Skeletal muscle tissue (tissue), 4 donors: Measurements from ENCODE around the gene MTREX. TPM values are rescaled to one million over a fixed set of nuclear protein-coding genes. Genes with fewer than 3 reads are reported as not detected.

Experiments
- H3K27ac ChIP-seq: one replicate; pipeline ENCODE4 v1.7.0; 2013; ENCODE audit warnings: mild to moderate bottlenecking, low read depth, low read length, inconsistent platforms
- H3K27me3 ChIP-seq, 3 donors: one replicate each; pipeline ENCODE4 v1.7.0; 2013; ENCODE audit warnings: low read length in 3 of 3; ENCODE audit not compliant: control insufficient read depth in 3 of 3, insufficient read depth in 3 of 3
- H3K36me3 ChIP-seq, 3 donors: one replicate each; pipeline ENCODE4 v1.7.0; 2013; ENCODE audit warnings: low read length in 3 of 3; ENCODE audit not compliant: control insufficient read depth in 3 of 3, insufficient read depth in 3 of 3
- H3K4me1 ChIP-seq, 3 donors: one replicate each; pipeline ENCODE4 v1.7.0; 2013; ENCODE audit warnings: low read length in 3 of 3, mild to moderate bottlenecking in 3 of 3; ENCODE audit not compliant: control insufficient read depth in 3 of 3, insufficient read depth in 3 of 3
- H3K4me3 ChIP-seq, 3 donors: one replicate each; pipeline ENCODE4 v1.7.0; 2013; ENCODE audit warnings: low read length in 3 of 3
- H3K9ac ChIP-seq, 3 donors: one replicate each; pipeline ENCODE4 v1.7.0; 2013; ENCODE audit warnings: low read length in 3 of 3, mild to moderate bottlenecking in 3 of 3, moderate library complexity in 2 of 3, low read depth in 1 of 3
- H3K9me3 ChIP-seq, 3 donors: one replicate each; pipeline ENCODE4 v1.7.0; 2013; ENCODE audit warnings: low read length in 3 of 3; ENCODE audit not compliant: control insufficient read depth in 3 of 3
- total RNA-seq: library from RNA; depleted of rRNA; stranded (reverse); fragments of >200 nt; gene quantifications from one replicate; pipeline ENCODE4 v1.2.3, GENCODE V29; 2014
- donor health status: Osteomylitis.

Gene MTREX
- total RNA-seq, 1 donor from 2014 or later = 85.1 TPM

DNA sequence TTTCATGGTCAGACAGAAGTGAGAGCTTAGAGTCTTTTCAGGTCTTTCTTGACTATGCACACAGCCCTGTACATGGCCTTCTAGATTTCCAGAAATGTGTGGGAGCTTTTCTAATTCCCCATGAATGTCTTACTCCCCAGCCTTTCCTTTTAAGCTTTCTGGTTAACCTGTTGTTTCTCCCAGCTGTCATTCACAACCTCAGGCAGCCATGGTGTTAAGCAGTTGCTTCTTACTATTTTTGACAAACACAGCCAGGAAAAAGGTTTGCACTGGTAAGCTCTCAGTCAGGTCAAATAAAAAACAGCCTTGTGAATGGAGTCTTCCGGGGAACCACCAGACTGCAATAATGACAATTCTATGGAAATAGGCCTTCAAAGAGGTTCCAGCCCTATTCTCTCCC is 84.9 kb downstream of the MTREX start:
- peaks cover 0 to 8% (median 4%) of the 10 kb centered on the region in 3 donors for H3K36me3 ChIP-seq
- H3K4me3 ChIP-seq = no peak overlapping the region
- no peak overlapping the region for H3K9ac ChIP-seq
- H3K27me3 ChIP-seq = no peaks in the 10 kb centered on the region
- no peak overlapping the region for H3K27ac ChIP-seq
- H3K9me3 ChIP-seq = no peaks in the 10 kb centered on the region
- no peaks in the 10 kb centered on the region for H3K4me1 ChIP-seq

DNA sequence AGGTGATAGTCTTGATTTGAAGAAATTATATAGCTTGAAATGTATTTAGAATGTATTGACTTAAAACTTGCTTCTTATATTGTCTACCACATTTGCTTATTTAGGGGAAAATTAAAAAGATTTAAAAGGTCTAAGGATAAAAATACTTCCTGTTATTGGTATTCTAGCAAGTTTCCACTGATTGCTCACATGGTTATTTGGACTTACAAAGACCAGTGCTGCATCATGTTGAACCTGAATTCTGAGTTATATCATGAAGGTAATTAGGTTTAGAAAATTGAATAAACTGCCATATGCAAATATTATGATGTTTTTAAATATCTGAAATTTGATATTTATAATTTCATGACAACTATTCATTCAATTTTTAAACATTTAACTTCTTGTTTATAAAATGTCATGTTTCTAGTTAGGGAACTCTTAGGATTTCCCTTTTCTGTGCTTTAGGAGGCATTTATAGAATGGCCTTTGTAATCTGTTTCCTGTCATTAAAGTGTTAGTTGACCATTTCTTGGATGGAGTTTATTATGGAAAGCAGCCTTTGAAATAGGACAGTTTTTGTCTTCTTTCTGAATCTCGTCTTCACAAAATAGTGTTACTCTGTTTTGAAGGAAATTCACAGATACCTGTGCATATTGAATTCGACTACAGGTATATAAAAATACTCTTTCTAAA is 85.8 kb downstream of the MTREX start:
- Histone ChIP-seq H3K4me3 (no peak overlapping the region), H3K9me3 (no peaks in the 10 kb centered on the region), H3K4me1 (no peaks in the 10 kb centered on the region), H3K27me3 (no peaks in the 10 kb centered on the region), H3K9ac (no peak overlapping the region), H3K36me3 (peaks cover 0 to 8% (median 4%) of the 10 kb centered on the region in 3 donors), H3K27ac (no peak overlapping the region)

DNA sequence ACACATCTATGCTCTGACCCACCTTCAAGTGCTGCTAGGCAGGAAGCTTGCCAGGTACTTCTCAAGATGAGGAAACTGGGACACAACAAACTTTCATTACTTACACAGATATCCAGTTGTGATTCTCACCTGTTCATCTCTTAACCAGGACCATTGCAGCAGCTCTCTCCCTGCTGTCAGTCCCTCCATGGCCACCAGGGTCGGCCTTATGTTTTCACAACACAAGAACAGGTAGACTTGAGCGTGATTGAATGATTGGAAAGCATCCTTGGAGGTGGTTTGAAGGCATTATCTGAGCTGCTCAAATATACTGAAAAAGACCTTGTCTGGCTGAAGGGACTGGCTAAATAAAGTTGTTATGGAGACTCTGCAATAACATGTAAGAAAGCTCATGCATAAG is 94.4 kb downstream of the MTREX start:
- no peak overlapping the region for H3K27ac ChIP-seq
- no peak overlapping the region for H3K4me3 ChIP-seq
- no peaks in the 10 kb centered on the region for H3K27me3 ChIP-seq
- no peak overlapping the region for H3K9ac ChIP-seq
- H3K9me3 ChIP-seq = no peaks in the 10 kb centered on the region
- H3K4me1 ChIP-seq = no peaks in the 10 kb centered on the region
- peaks cover 8 to 35% (median 32%) of the 10 kb centered on the region in 3 donors for H3K36me3 ChIP-seq

DNA sequence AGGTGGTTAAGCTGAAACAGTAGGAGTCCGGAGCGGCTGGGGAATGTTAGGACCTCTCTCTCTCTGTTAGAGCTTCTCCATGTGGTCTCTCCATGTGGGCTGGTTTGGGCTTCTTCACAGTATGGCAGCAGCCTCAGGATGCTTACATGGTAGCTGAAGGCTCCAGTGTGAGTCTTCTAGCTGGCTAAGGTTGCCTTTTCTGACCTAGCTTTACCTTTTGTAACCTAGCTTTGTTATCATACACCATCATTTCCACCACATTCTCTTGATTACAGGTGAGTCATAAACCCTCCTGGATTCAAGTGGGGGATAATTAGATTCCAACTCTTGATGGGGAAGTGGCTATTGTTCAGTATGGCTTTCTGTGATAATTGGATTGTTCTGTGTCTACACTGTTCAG is 98.5 kb downstream of the MTREX start:
- Histone ChIP-seq H3K4me1 (peaks cover 0 to 3% (median 0%) of the 10 kb centered on the region in 3 donors), H3K4me3 (no peak overlapping the region), H3K9me3 (no peaks in the 10 kb centered on the region), H3K27ac (no peak overlapping the region), H3K9ac (no peak overlapping the region), H3K36me3 (peaks cover 4 to 31% (median 22%) of the 10 kb centered on the region in 3 donors), H3K27me3 (no peaks in the 10 kb centered on the region)

DNA sequence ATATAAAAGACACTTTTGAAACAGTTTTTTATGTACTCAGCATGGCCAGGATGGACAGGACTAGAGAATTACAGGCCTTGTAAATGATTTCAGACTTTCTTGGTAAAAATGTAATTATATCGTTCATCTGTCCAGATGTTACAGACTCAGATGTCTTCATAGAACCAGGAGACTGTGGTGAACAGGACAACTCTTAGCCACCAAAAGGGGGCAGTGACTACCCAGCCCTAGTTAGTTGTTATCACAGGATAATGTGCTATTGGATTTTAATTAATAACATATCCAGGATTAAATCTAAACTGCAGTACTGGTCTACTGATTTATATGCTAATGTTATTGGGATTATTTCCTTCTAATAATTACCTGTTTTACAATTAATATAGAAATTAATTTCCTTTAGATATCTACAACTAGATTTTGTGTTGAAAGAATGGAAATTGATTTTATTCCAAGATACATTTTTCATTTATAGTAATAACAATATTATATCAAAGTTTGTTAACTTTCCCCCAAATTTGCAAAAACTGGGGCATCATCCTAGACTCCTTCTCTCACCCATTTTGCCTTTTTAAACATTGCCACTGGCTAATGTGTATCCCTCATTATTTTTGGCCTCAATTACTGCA is 99.4 kb downstream of the MTREX start:
- Histone ChIP-seq H3K9ac (no peak overlapping the region), H3K4me1 (peaks cover 0 to 3% (median 0%) of the 10 kb centered on the region in 3 donors), H3K36me3 (peaks cover 3 to 23% (median 22%) of the 10 kb centered on the region in 3 donors), H3K9me3 (no peaks in the 10 kb centered on the region), H3K27me3 (no peaks in the 10 kb centered on the region), H3K27ac (no peak overlapping the region), H3K4me3 (no peak overlapping the region)

DNA sequence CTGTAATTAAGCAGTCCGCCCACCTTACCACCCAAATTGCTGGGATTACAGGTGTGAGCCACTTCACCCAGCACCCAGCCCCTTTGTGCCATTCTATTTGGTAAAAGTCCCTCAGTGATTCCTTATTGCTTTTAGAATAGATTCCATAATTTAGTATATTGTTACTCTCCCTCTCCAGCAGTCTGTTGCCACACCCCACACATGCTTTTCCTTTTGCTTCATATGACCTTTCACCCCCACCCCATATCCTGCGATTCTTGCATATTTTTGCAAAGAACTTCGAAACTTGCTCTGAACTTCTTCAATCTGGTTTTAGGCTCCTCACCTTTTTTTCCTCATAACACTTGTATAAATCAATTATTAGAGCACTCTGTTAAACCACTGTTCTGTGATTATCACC is 100.2 kb downstream of the MTREX start:
- peaks cover 2 to 18% (median 17%) of the 10 kb centered on the region in 3 donors for H3K36me3 ChIP-seq
- no peak overlapping the region for H3K9ac ChIP-seq
- no peaks in the 10 kb centered on the region for H3K27me3 ChIP-seq
- no peaks in the 10 kb centered on the region for H3K9me3 ChIP-seq
- H3K4me3 ChIP-seq = no peak overlapping the region
- no peak overlapping the region for H3K27ac ChIP-seq
- H3K4me1 ChIP-seq = peaks cover 0 to 3% (median 0%) of the 10 kb centered on the region in 3 donors

DNA sequence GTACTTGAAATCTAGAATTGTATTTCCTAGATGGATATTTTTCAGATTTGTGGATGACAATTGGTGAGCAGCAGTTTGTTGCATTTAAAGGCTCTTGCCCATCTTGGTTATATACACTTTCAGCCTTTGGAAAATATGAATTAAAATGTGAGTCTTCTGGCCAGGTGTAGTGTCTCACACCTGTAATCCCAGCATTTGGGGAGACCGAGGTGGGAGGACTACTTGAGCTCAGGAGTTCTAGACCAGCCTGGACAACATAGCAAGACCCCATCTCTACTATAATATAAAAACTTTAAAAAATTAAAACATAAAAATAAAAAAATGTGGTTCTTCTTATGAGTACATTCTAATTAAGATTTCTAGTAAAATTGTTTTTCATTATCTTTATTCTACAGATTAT is 102.0 kb downstream of the MTREX start:
- no peak overlapping the region for H3K9ac ChIP-seq
- H3K27me3 ChIP-seq = no peaks in the 10 kb centered on the region
- H3K4me3 ChIP-seq = no peak overlapping the region
- peaks cover 2 to 14% (median 8%) of the 10 kb centered on the region in 3 donors for H3K36me3 ChIP-seq
- H3K4me1 ChIP-seq = peaks cover 0 to 3% (median 0%) of the 10 kb centered on the region in 3 donors
- H3K9me3 ChIP-seq = no peaks in the 10 kb centered on the region
- no peak overlapping the region for H3K27ac ChIP-seq

DNA sequence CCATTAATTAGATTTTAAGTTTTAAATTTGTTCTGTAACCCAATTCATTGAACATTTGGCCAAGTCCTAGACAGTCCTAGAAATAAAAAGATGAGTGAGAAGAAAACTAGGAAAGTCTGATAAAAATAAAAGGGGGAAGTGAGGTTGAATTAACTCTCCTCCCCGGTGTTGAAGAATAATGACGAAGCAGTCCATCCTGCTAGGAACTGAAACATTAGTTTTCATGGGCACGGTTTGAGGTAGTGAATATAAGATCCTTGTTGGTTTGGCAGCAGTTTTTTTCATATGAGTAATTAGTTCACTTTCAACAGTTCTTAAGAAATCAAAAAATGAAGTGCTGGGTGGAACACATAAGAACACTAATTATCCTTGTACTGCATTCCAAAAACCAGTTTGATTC is 103.1 kb downstream of the MTREX start:
- no peak overlapping the region for H3K4me3 ChIP-seq
- H3K9ac ChIP-seq = no peak overlapping the region
- no peaks in the 10 kb centered on the region for H3K9me3 ChIP-seq
- no peak overlapping the region for H3K27ac ChIP-seq
- peaks cover 0 to 3% (median 0%) of the 10 kb centered on the region in 3 donors for H3K4me1 ChIP-seq
- peaks cover 2 to 10% (median 6%) of the 10 kb centered on the region in 3 donors for H3K36me3 ChIP-seq
- no peaks in the 10 kb centered on the region for H3K27me3 ChIP-seq

DNA sequence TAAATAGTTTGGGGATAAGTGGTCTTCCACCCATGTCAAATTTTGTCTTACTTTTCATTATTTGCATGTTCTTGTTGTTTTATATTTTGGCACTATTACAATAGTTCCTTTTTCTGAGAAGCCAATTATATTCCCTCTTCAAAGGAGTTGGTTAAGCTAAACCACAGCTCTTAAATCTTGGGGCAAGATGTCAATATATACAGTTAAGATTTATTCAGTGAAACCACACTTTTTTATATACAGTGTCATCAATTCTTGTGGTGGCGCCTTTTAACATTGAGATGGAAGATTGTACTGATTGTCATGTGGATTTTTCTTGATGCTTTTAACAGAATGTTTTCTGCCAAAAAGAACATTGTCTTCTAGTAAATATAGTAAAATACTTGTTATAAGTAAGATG is 104.1 kb downstream of the MTREX start:
- Histone ChIP-seq H3K9me3 (no peaks in the 10 kb centered on the region), H3K9ac (no peak overlapping the region), H3K27me3 (no peaks in the 10 kb centered on the region), H3K36me3 (peaks cover 0 to 10% (median 0%) of the 10 kb centered on the region in 3 donors), H3K27ac (no peak overlapping the region), H3K4me1 (peaks cover 0 to 3% (median 0%) of the 10 kb centered on the region in 3 donors), H3K4me3 (no peak overlapping the region)

DNA sequence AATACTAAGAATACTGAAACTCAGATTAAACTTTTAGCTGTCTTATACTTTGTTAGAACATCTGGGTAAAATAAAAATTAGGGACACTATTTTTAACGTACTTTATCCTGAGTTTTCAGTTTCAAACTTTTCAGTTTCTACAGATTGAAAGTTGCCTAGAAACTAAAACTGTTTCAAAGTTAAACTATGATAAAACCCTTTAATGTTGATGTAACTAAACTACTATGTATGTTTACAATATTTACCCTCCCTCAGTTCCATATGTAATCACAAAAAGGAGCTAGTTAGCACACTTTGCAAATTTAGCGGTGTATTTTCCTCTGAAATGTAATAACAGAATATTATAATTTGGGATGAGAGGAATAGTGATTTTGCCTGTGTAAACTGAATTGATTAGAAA is 105.9 kb downstream of the MTREX start:
- Histone ChIP-seq H3K9me3 (no peaks in the 10 kb centered on the region), H3K36me3 (peaks cover 0 to 13% (median 0%) of the 10 kb centered on the region in 3 donors), H3K4me1 (peaks cover 0 to 1% (median under 1%) of the 10 kb centered on the region in 3 donors), H3K27ac (no peak overlapping the region), H3K9ac (no peak overlapping the region), H3K27me3 (no peaks in the 10 kb centered on the region), H3K4me3 (no peak overlapping the region)
